ENCODE data around the gene ANKMY1.

GRCh38 chr2:240454106-240454901 is 103.5 kb downstream of the ANKMY1 start:
- TF ChIP-seq REST (IDR thresholded peaks at IDR 0.05) (no peak), CTCF (IDR thresholded peaks at IDR 0.05) (no peak), KDM1A (IDR thresholded peaks at IDR 0.05; ENCODE audit: low read depth) (no peak), RAD21 (conservative IDR thresholded peaks at IDR 0.05 in 1 of 2, IDR thresholded peaks at IDR 0.05 in 1 of 2) (no peak), TFCP2L1 (CRISPR knock-in tag; IDR thresholded peaks at IDR 0.05) (no peak), RNF2 (IDR thresholded peaks at IDR 0.05; ENCODE audit: borderline replicate concordance, low read depth) (no peak), MAX (IDR thresholded peaks at IDR 0.05) (no peak), FOSB (CRISPR knock-in tag; IDR thresholded peaks at IDR 0.05) (no peak)
